Measurements from ENCODE around the gene SGPL1. TPM values are rescaled to one million over a fixed set of nuclear protein-coding genes. Genes with fewer than 3 reads are reported as not detected.
"Not testable (repeated sequence)": the region's sequence is repeated elsewhere in the genome, so short reads cannot be mapped to it uniquely, and the experiment has no call there.

Gene SGPL1
- total RNA-seq, 1 donor from 2014 or later: 98.9 TPM

GRCh38 chr10:70909326-70909935, 93.7 kb downstream of the SGPL1 start:
- Mint-ChIP-seq H3K9me3 (no peaks in the 10 kb centered on the region), H3K27me3 (no peaks in the 10 kb centered on the region), H3K4me3 (no peak overlapping the region), H3K4me1 (no peaks in the 10 kb centered on the region), H3K27ac (no peak overlapping the region), H3K36me3 (ENCODE audit: low read depth) (no peaks in the 10 kb centered on the region)
- intact Hi-C loops (cut with micrococcal nuclease): no loop called here
- DNase-seq: no peak

- DNase-seq: no peak
- no peaks in the 10 kb centered on the region for H3K9me3 Mint-ChIP-seq
- no peaks in the 10 kb centered on the region for H3K27me3 Mint-ChIP-seq
- no peaks in the 10 kb centered on the region for H3K36me3 Mint-ChIP-seq (ENCODE audit: low read depth)
- H3K4me3 Mint-ChIP-seq: no peak overlapping the region
- H3K4me1 Mint-ChIP-seq: no peaks in the 10 kb centered on the region
- no peak overlapping the region for H3K27ac Mint-ChIP-seq
- intact Hi-C loops (cut with micrococcal nuclease): no loop called here
Observed at GRCh38 chr10:70910486-70911341, 95.0 kb downstream of the SGPL1 start.

GRCh38 chr10:70911386-70911785, 95.6 kb downstream of the SGPL1 start:
- H3K9me3 Mint-ChIP-seq: no peaks in the 10 kb centered on the region
- no peaks in the 10 kb centered on the region for H3K36me3 Mint-ChIP-seq (ENCODE audit: low read depth)
- H3K4me1 Mint-ChIP-seq: no peaks in the 10 kb centered on the region
- intact Hi-C loops (cut with micrococcal nuclease): no loop called here
- H3K4me3 Mint-ChIP-seq: no peak overlapping the region
- no peak for DNase-seq
- no peaks in the 10 kb centered on the region for H3K27me3 Mint-ChIP-seq
- H3K27ac Mint-ChIP-seq: no peak overlapping the region

- Mint-ChIP-seq H3K4me3 (no peak overlapping the region), H3K4me1 (no peaks in the 10 kb centered on the region), H3K27me3 (no peaks in the 10 kb centered on the region), H3K36me3 (ENCODE audit: low read depth) (no peaks in the 10 kb centered on the region), H3K9me3 (no peaks in the 10 kb centered on the region), H3K27ac (no peak overlapping the region)
- no peak for DNase-seq
- intact Hi-C loops (cut with micrococcal nuclease): no loop called here
Observed at GRCh38 chr10:70912556-70912955, 96.8 kb downstream of the SGPL1 start.

GRCh38 chr10:70913191-70913892, 97.6 kb downstream of the SGPL1 start:
- H3K36me3 Mint-ChIP-seq (ENCODE audit: low read depth): no peaks in the 10 kb centered on the region
- H3K27ac Mint-ChIP-seq: no peak overlapping the region
- no peak overlapping the region for H3K4me3 Mint-ChIP-seq
- DNase-seq: no peak
- no peaks in the 10 kb centered on the region for H3K27me3 Mint-ChIP-seq
- no peaks in the 10 kb centered on the region for H3K9me3 Mint-ChIP-seq
- intact Hi-C loops (cut with micrococcal nuclease): no loop called here
- H3K4me1 Mint-ChIP-seq: no peaks in the 10 kb centered on the region

GRCh38 chr10:70913893-70914240, 98.1 kb downstream of the SGPL1 start:
- H3K9me3 Mint-ChIP-seq: no peaks in the 10 kb centered on the region
- no peaks in the 10 kb centered on the region for H3K27me3 Mint-ChIP-seq
- H3K4me3 Mint-ChIP-seq: no peak overlapping the region
- H3K4me1 Mint-ChIP-seq: no peaks in the 10 kb centered on the region
- no peaks in the 10 kb centered on the region for H3K36me3 Mint-ChIP-seq (ENCODE audit: low read depth)
- intact Hi-C loops (cut with micrococcal nuclease): no loop called here
- no peak overlapping the region for H3K27ac Mint-ChIP-seq
- no peak for DNase-seq

GRCh38 chr10:70914316-70914864, 98.6 kb downstream of the SGPL1 start:
- no peaks in the 10 kb centered on the region for H3K36me3 Mint-ChIP-seq (ENCODE audit: low read depth)
- no peak for DNase-seq
- no peak overlapping the region for H3K4me3 Mint-ChIP-seq
- no peaks in the 10 kb centered on the region for H3K9me3 Mint-ChIP-seq
- H3K4me1 Mint-ChIP-seq: no peaks in the 10 kb centered on the region
- intact Hi-C loops (cut with micrococcal nuclease): no loop called here
- no peak overlapping the region for H3K27ac Mint-ChIP-seq
- H3K27me3 Mint-ChIP-seq: no peaks in the 10 kb centered on the region

GRCh38 chr10:70915206-70915605, 99.5 kb downstream of the SGPL1 start:
- H3K27me3 Mint-ChIP-seq: no peaks in the 10 kb centered on the region
- H3K36me3 Mint-ChIP-seq (ENCODE audit: low read depth): no peaks in the 10 kb centered on the region
- no peak overlapping the region for H3K27ac Mint-ChIP-seq
- H3K9me3 Mint-ChIP-seq: no peaks in the 10 kb centered on the region
- no peaks in the 10 kb centered on the region for H3K4me1 Mint-ChIP-seq
- DNase-seq: no peak
- intact Hi-C loops (cut with micrococcal nuclease): no loop called here
- no peak overlapping the region for H3K4me3 Mint-ChIP-seq

GRCh38 chr10:70915806-70916205, 100.1 kb downstream of the SGPL1 start:
- no peaks in the 10 kb centered on the region for H3K4me1 Mint-ChIP-seq
- H3K27ac Mint-ChIP-seq: no peak overlapping the region
- H3K4me3 Mint-ChIP-seq: no peak overlapping the region
- intact Hi-C loops (cut with micrococcal nuclease): no loop called here
- H3K9me3 Mint-ChIP-seq: no peaks in the 10 kb centered on the region
- no peaks in the 10 kb centered on the region for H3K27me3 Mint-ChIP-seq
- H3K36me3 Mint-ChIP-seq (ENCODE audit: low read depth): no peaks in the 10 kb centered on the region
- DNase-seq: no peak

GRCh38 chr10:70916241-70916640, 100.5 kb downstream of the SGPL1 start:
- H3K4me3 Mint-ChIP-seq: no peak overlapping the region
- intact Hi-C loops (cut with micrococcal nuclease): no loop called here
- no peaks in the 10 kb centered on the region for H3K27me3 Mint-ChIP-seq
- no peaks in the 10 kb centered on the region for H3K4me1 Mint-ChIP-seq
- H3K36me3 Mint-ChIP-seq (ENCODE audit: low read depth): no peaks in the 10 kb centered on the region
- H3K27ac Mint-ChIP-seq: no peak overlapping the region
- H3K9me3 Mint-ChIP-seq: no peaks in the 10 kb centered on the region
- no peak for DNase-seq

GRCh38 chr10:70917226-70917625, 101.5 kb downstream of the SGPL1 start:
- intact Hi-C loops (cut with micrococcal nuclease): no loop called here
- no peak overlapping the region for H3K27ac Mint-ChIP-seq
- no peaks in the 10 kb centered on the region for H3K4me1 Mint-ChIP-seq

GRCh38 chr10:70917635-70918034, 101.9 kb downstream of the SGPL1 start:
- intact Hi-C loops (cut with micrococcal nuclease): no loop called here
- no peak for DNase-seq
- Mint-ChIP-seq H3K27me3 (no peaks in the 10 kb centered on the region), H3K27ac (no peak overlapping the region), H3K9me3 (no peaks in the 10 kb centered on the region), H3K36me3 (ENCODE audit: low read depth) (no peaks in the 10 kb centered on the region), H3K4me1 (no peaks in the 10 kb centered on the region), H3K4me3 (no peak overlapping the region)

More at GRCh38 chr10:70917226-70917625, 101.5 kb downstream of the SGPL1 start:
- no peaks in the 10 kb centered on the region for H3K36me3 Mint-ChIP-seq (ENCODE audit: low read depth)
- no peak for DNase-seq
- H3K9me3 Mint-ChIP-seq: no peaks in the 10 kb centered on the region
- H3K27me3 Mint-ChIP-seq: no peaks in the 10 kb centered on the region
- no peak overlapping the region for H3K4me3 Mint-ChIP-seq

- intact Hi-C loops (cut with micrococcal nuclease): no loop called here
- H3K27me3 Mint-ChIP-seq: peaks cover 1% of the 10 kb centered on the region
- H3K4me3 Mint-ChIP-seq: no peak overlapping the region
- no peaks in the 10 kb centered on the region for H3K9me3 Mint-ChIP-seq
- no peak for DNase-seq
- H3K4me1 Mint-ChIP-seq: no peaks in the 10 kb centered on the region
- no peaks in the 10 kb centered on the region for H3K36me3 Mint-ChIP-seq (ENCODE audit: low read depth)
- no peak overlapping the region for H3K27ac Mint-ChIP-seq
Observed at GRCh38 chr10:70918851-70919530, 103.2 kb downstream of the SGPL1 start.

GRCh38 chr10:70919906-70920305, 104.2 kb downstream of the SGPL1 start:
- H3K4me3 Mint-ChIP-seq; H3K9me3 Mint-ChIP-seq; H3K4me1 Mint-ChIP-seq; DNase-seq; H3K27me3 Mint-ChIP-seq; H3K36me3 Mint-ChIP-seq (ENCODE audit: low read depth); intact Hi-C loops (cut with micrococcal nuclease); H3K27ac Mint-ChIP-seq: not testable (repeated sequence)
